Neural cell (in vitro differentiated cells): ENCODE measurements around the gene HMX1.

Source experiments
- EP300 ChIP-seq: fragments of 450-650 bp; conservative IDR thresholded peaks from 2 replicates; pipeline ENCODE4 v1.6.1; 2014; ENCODE audit warnings: antibody characterized with exemption, mild to moderate bottlenecking, moderate library complexity; ENCODE audit not compliant: poor library complexity, severe bottlenecking
- EZH2 ChIP-seq: fragments of 200-600, 300-800 bp; shearing (Covaris generic), sonication (generic); IDR thresholded peaks from 2 replicates; pipeline ENCODE4 v1.6.1; 2014; ENCODE audit warnings: antibody characterized with exemption, low read length, borderline replicate concordance, mild to moderate bottlenecking; ENCODE audit not compliant: insufficient read depth, poor library complexity, severe bottlenecking
- MXI1 ChIP-seq: fragments of 450-650 bp; conservative IDR thresholded peaks from 2 replicates; pipeline ENCODE4 v1.6.1; 2014; ENCODE audit warnings: antibody characterized with exemption, mild to moderate bottlenecking; ENCODE audit not compliant: poor library complexity, severe bottlenecking
- POLR2AphosphoS5 ChIP-seq: IDR thresholded peaks from 2 replicates; pipeline ENCODE4 v1.6.1; 2012
- RAD21 ChIP-seq: fragments of 450-650 bp; conservative IDR thresholded peaks from 2 replicates; pipeline ENCODE4 v1.6.1; 2014; ENCODE audit warnings: antibody characterized with exemption, mild to moderate bottlenecking, moderate library complexity
- SMC3 ChIP-seq: fragments of 450-650 bp; conservative IDR thresholded peaks from 2 replicates; pipeline ENCODE4 v1.6.1; 2014; ENCODE audit warnings: antibody characterized with exemption, mild to moderate bottlenecking, moderate library complexity; ENCODE audit not compliant: poor library complexity
- TF ChIP-seq, protein P1 (sequence below): fragments of 450-650 bp; IDR thresholded peaks from 2 replicates; pipeline ENCODE4 v1.5.1; 2014; ENCODE audit warnings: antibody characterized with exemption, mild to moderate bottlenecking, moderate library complexity; ENCODE audit not compliant: poor library complexity, severe bottlenecking
- TF ChIP-seq, protein P2 (sequence below): IDR thresholded peaks from 2 replicates; pipeline ENCODE4 v1.6.1; 2012; ENCODE audit warnings: borderline replicate concordance

DNA sequence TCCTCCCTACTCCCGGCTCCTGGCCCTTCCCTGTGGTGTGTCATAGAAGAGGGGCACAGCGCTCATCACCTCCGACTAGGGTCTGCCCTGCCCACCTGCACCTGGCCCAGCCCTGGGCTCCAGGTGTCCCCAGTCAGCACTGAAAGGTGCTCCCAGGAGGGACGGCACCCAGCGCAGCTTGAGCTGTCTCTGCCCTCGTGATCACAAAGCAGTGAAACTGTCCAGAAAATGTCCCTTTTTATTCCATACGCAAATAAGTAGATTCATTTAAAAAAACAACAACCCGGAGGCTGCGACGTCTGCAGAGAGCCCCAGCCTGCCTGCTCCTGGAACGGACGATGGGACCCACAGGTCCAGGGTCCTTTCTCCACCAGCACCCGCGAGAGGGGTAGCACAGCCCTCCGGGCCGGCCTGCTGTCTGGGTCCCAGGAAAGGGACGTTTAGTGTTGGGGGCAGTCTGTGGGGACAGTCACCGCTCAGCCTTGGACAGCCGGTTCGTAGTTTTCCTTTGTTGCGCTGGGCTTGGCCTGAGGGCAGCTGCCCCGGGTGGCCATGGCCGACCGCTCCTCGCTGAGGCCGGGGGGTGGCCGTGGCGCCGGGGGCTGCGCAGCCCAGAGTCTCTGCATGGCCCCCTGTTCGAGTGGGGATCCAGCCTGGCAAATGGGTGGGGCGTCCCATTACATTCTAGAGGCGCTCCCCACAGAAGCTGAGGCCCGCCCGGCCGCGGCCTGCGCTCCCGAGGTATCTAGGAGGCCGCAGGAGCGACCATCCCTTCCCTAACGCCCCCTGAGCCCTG is 4.6 kb downstream of the HMX1 start:
- TF ChIP-seq, protein P1, sequence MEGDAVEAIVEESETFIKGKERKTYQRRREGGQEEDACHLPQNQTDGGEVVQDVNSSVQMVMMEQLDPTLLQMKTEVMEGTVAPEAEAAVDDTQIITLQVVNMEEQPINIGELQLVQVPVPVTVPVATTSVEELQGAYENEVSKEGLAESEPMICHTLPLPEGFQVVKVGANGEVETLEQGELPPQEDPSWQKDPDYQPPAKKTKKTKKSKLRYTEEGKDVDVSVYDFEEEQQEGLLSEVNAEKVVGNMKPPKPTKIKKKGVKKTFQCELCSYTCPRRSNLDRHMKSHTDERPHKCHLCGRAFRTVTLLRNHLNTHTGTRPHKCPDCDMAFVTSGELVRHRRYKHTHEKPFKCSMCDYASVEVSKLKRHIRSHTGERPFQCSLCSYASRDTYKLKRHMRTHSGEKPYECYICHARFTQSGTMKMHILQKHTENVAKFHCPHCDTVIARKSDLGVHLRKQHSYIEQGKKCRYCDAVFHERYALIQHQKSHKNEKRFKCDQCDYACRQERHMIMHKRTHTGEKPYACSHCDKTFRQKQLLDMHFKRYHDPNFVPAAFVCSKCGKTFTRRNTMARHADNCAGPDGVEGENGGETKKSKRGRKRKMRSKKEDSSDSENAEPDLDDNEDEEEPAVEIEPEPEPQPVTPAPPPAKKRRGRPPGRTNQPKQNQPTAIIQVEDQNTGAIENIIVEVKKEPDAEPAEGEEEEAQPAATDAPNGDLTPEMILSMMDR: no peak
- TF ChIP-seq EZH2: peak; percentile 89
- TF ChIP-seq, protein P2, sequence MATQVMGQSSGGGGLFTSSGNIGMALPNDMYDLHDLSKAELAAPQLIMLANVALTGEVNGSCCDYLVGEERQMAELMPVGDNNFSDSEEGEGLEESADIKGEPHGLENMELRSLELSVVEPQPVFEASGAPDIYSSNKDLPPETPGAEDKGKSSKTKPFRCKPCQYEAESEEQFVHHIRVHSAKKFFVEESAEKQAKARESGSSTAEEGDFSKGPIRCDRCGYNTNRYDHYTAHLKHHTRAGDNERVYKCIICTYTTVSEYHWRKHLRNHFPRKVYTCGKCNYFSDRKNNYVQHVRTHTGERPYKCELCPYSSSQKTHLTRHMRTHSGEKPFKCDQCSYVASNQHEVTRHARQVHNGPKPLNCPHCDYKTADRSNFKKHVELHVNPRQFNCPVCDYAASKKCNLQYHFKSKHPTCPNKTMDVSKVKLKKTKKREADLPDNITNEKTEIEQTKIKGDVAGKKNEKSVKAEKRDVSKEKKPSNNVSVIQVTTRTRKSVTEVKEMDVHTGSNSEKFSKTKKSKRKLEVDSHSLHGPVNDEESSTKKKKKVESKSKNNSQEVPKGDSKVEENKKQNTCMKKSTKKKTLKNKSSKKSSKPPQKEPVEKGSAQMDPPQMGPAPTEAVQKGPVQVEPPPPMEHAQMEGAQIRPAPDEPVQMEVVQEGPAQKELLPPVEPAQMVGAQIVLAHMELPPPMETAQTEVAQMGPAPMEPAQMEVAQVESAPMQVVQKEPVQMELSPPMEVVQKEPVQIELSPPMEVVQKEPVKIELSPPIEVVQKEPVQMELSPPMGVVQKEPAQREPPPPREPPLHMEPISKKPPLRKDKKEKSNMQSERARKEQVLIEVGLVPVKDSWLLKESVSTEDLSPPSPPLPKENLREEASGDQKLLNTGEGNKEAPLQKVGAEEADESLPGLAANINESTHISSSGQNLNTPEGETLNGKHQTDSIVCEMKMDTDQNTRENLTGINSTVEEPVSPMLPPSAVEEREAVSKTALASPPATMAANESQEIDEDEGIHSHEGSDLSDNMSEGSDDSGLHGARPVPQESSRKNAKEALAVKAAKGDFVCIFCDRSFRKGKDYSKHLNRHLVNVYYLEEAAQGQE: no peak
- TF ChIP-seq POLR2AphosphoS5: no peak
- TF ChIP-seq SMC3: no peak
- TF ChIP-seq EP300: no peak
- no peak for TF ChIP-seq RAD21
- no peak for TF ChIP-seq MXI1
